ENCODE data around the gene LPA. TPM values are rescaled to one million over a fixed set of nuclear protein-coding genes. Genes with fewer than 3 reads are reported as not detected.
"Not testable (repeated sequence)": the region's sequence is repeated elsewhere in the genome, so short reads cannot be mapped to it uniquely, and the experiment has no call there.

Gene LPA
- 0.24 TPM for total RNA-seq

GRCh38 chr6:160664198-160664597 is at the start of gene LPA:
LPA (minus strand) TSS chr6:160664275; CDS start chr6:160664214, 61 bp downstream.
- not testable (repeated sequence) for ATAC-seq

GRCh38 chr6:160708993-160709392 is 44.9 kb upstream of the LPA start:
- ATAC-seq = not testable (repeated sequence)

GRCh38 chr6:160704688-160705087 is 40.6 kb upstream of the LPA start:
- not testable (repeated sequence) for ATAC-seq

GRCh38 chr6:160701918-160702680 is 38.0 kb upstream of the LPA start, which contains the start of gene PLG:
PLG (plus strand) TSS chr6:160702244; CDS start chr6:160702305, 61 bp downstream.
- not testable (repeated sequence) for ATAC-seq

- no peak for ATAC-seq
Measured at GRCh38 chr6:160697826-160698225, 33.8 kb upstream of the LPA start.

- ATAC-seq = not testable (repeated sequence)
Measured at GRCh38 chr6:160696884-160697283, 32.8 kb upstream of the LPA start.

- not testable (repeated sequence) for ATAC-seq
Measured at GRCh38 chr6:160695622-160696021, 31.5 kb upstream of the LPA start.

GRCh38 chr6:160695025-160695424 is 30.9 kb upstream of the LPA start:
- not testable (repeated sequence) for ATAC-seq

- no peak for ATAC-seq
Measured at GRCh38 chr6:160692369-160692959, 28.4 kb upstream of the LPA start.

- ATAC-seq = no peak
Measured at GRCh38 chr6:160691617-160692016, 27.5 kb upstream of the LPA start.

GRCh38 chr6:160690458-160690857 is 26.4 kb upstream of the LPA start:
- no peak for ATAC-seq

GRCh38 chr6:160685762-160686450 is 21.8 kb upstream of the LPA start:
- ATAC-seq = no peak

- not testable (repeated sequence) for ATAC-seq
Measured at GRCh38 chr6:160685101-160685761, 21.2 kb upstream of the LPA start.

GRCh38 chr6:160679402-160679769 is 15.3 kb upstream of the LPA start:
- ATAC-seq = peak; percentile 52

GRCh38 chr6:160678744-160679401 is 14.8 kb upstream of the LPA start:
- peak; percentile 46 for ATAC-seq

- peak; percentile 61 for ATAC-seq
Measured at GRCh38 chr6:160678230-160678629, 14.2 kb upstream of the LPA start.

GRCh38 chr6:160676418-160676817 is 12.3 kb upstream of the LPA start:
- not testable (repeated sequence) for ATAC-seq

- no peak for ATAC-seq
Measured at GRCh38 chr6:160668589-160668988, 4.5 kb upstream of the LPA start.

GRCh38 chr6:160667639-160668481 is 3.8 kb upstream of the LPA start:
- ATAC-seq = peak; percentile 61

GRCh38 chr6:160662842-160663241 is 1.2 kb downstream of the LPA start:
- ATAC-seq = no peak

GRCh38 chr6:160662429-160662828 is 1.6 kb downstream of the LPA start:
- ATAC-seq = no peak

All from esophagus mucosa (tissue), 1 donor.